K562 (cell line): ENCODE measurements around the gene SEPTIN12. TPM values are rescaled to one million over a fixed set of nuclear protein-coding genes. Genes with fewer than 3 reads are reported as not detected.
A peak's percentile ranks its signal among the peaks of the same experiment; 100 is the strongest.

ENCODE experiments used
- ATAC-seq: fragments of 200-7000 bp; cut with Tn5 transposase; 3 replicates; pipeline ENCODE4 v1.9.1; 2020; ENCODE audit warnings: moderate library complexity
- BruUV-seq: library from RNA; stranded (reverse); fragments of 400-500 nt; replicated peaks from 2 replicates; lab custom pipeline; 2021; lab: Mats Ljungman, UMichigan
- CTCF ChIA-PET: fragments of 300-600 bp; formaldehyde crosslinking; extraction: SDS; loops from one replicate; lab custom pipeline; 2021; ENCODE audit warnings: low intra/inter-chr PET ratio; lab: Yijun Ruan, JAX
- POLR2A ChIA-PET: fragments of 300-600, 350-650 bp; sonication (Branson Sonifier 250); formaldehyde crosslinking; extraction: SDS; loops from one replicate; lab custom pipeline; 2021; ENCODE audit warnings: antibody characterized with exemption, inconsistent platforms; lab: Yijun Ruan, JAX
- DNase-seq, 4 experiments: peaks; one replicate each; pipeline versions ENCODE4 v3.0.0 to v3.0.0-alpha.2; 2011 to 2018; ENCODE audit warnings: low spot score in 3 of 4, mixed read lengths in 3 of 4; ENCODE audit errors: extremely low read depth in 1 of 4
- FAIRE-seq: peaks from 2 replicates; lab custom pipeline; 2011; peaks lifted over from hg19 to GRCh38; lab: Jason Lieb, UNC
- H2AFZ ChIP-seq: 2 replicates; pipeline ENCODE4 v1.6.0; 2011; ENCODE audit warnings: low read depth, low read length, control low read depth, inconsistent platforms
- H3K27ac ChIP-seq: fragments of 200-600 bp; 3 replicates; pipeline ENCODE4 v1.8.0; 2011; ENCODE audit warnings: low read depth, mild to moderate bottlenecking, control low read depth, inconsistent platforms, low read length, moderate library complexity, mixed read lengths; ENCODE audit errors: extremely low read depth
- H3K27me3 ChIP-seq, 2 experiments: fragments of 300-600 bp in 1 of 2; 2 replicates in 1 of 2; 3 replicates in 1 of 2; pipeline versions ENCODE4 v1.6.0 to v1.8.0; 2011; ENCODE audit warnings: inconsistent platforms in 2 of 2, low read length in 2 of 2, mild to moderate bottlenecking in 1 of 2, mixed read lengths in 1 of 2, moderate library complexity in 1 of 2; ENCODE audit not compliant: control insufficient read depth in 2 of 2, insufficient read depth in 2 of 2
- H3K36me3 ChIP-seq: fragments of 300-600 bp; 3 replicates; pipeline ENCODE4 v1.8.0; 2011; ENCODE audit warnings: mild to moderate bottlenecking, low read length, inconsistent platforms; ENCODE audit not compliant: control insufficient read depth, insufficient read depth
- H3K4me1 ChIP-seq, 2 experiments: fragments of 200-600 bp in 1 of 2; replicated peaks in 1 of 2; 2 replicates in 1 of 2; 3 replicates in 1 of 2; pipeline versions ENCODE4 v1.5.1 to v1.8.0; 2011; ENCODE audit warnings: inconsistent platforms in 2 of 2, low read length in 2 of 2, mild to moderate bottlenecking in 1 of 2, mixed read lengths in 1 of 2, moderate library complexity in 1 of 2; ENCODE audit not compliant: control insufficient read depth in 2 of 2, insufficient read depth in 2 of 2
- H3K4me2 ChIP-seq: 2 replicates; pipeline ENCODE4 v1.6.1; 2011; ENCODE audit warnings: low read length, control low read depth, inconsistent platforms, mixed read lengths; ENCODE audit not compliant: insufficient read depth
- H3K4me3 ChIP-seq: fragments of 200-600 bp; sonication (generic), shearing (Covaris generic); 2 replicates; pipeline ENCODE4 v1.5.1; 2016; ENCODE audit warnings: control low read depth, inconsistent platforms
- H3K79me2 ChIP-seq: fragments of 200-600 bp; 3 replicates; pipeline ENCODE4 v1.8.0; 2011; ENCODE audit warnings: low read length, inconsistent platforms; ENCODE audit not compliant: control insufficient read depth, insufficient read depth
- H3K9ac ChIP-seq, 2 experiments: 2 replicates each; pipeline versions ENCODE4 v1.6.0 to v1.6.1; 2011; ENCODE audit warnings: low read depth in 2 of 2, low read length in 2 of 2, control low read depth in 1 of 2, inconsistent platforms in 1 of 2, mild to moderate bottlenecking in 1 of 2, mixed read lengths in 1 of 2; ENCODE audit not compliant: insufficient read depth in 1 of 2
- H3K9me1 ChIP-seq: one replicate; pipeline ENCODE4 v1.6.0; 2011; ENCODE audit warnings: inconsistent platforms, mild to moderate bottlenecking, low read length, moderate library complexity; ENCODE audit not compliant: control insufficient read depth, insufficient read depth
- H3K9me3 ChIP-seq: replicated peaks from 2 replicates; pipeline ENCODE4 v1.5.1; 2011; ENCODE audit warnings: low read depth, low read length, inconsistent platforms; ENCODE audit not compliant: control insufficient read depth, insufficient read depth
- H4K20me1 ChIP-seq: replicated peaks from 2 replicates; pipeline ENCODE4 v1.6.1; 2011; ENCODE audit warnings: low read length, inconsistent platforms, mixed read lengths; ENCODE audit not compliant: control insufficient read depth, insufficient read depth
- BCOR ChIP-seq: fragments of 450-650 bp; IDR thresholded peaks from 2 replicates; pipeline ENCODE4 v1.6.1; 2016
- CBX3 ChIP-seq, 2 experiments: IDR thresholded peaks; 1 replicate in 1 of 2; 2 replicates in 1 of 2; pipeline ENCODE4 v1.6.1; 2012; ENCODE audit warnings: inconsistent platforms in 2 of 2, low read length in 2 of 2, borderline replicate concordance in 1 of 2, control low read depth in 1 of 2
- CTCF ChIP-seq, 3 experiments: IDR thresholded peaks in 2 of 3; conservative IDR thresholded peaks in 1 of 3; 2 replicates each; pipeline ENCODE4 v1.5.1; 2011 to 2012; ENCODE audit warnings: low read length in 3 of 3, mild to moderate bottlenecking in 3 of 3, control low read depth in 2 of 3, improper control_type of control experiment in 1 of 3, inconsistent platforms in 1 of 3, low read depth in 1 of 3, mixed read lengths in 1 of 3, moderate library complexity in 1 of 3; ENCODE audit not compliant: insufficient read depth in 2 of 3
- KDM1A ChIP-seq, 2 experiments: fragments of 450-650 bp; IDR thresholded peaks; 2 replicates each; pipeline ENCODE4 v1.6.1; 2016; ENCODE audit warnings: mild to moderate bottlenecking in 2 of 2
- NCOA4 ChIP-seq: fragments of 450-650 bp; IDR thresholded peaks from 2 replicates; pipeline ENCODE4 v1.6.1; 2018; ENCODE audit warnings: mild to moderate bottlenecking; ENCODE audit not compliant: partially characterized antibody
- POLR2AphosphoS2 ChIP-seq: IDR thresholded peaks from 2 replicates; pipeline ENCODE4 v1.6.1; 2012; ENCODE audit warnings: low read length, improper control_type of control experiment
- POLR2G ChIP-seq: fragments of 200-400 bp; formaldehyde crosslinking; IDR thresholded peaks from 2 replicates; pipeline ENCODE4 v1.6.1; 2017; ENCODE audit warnings: low read depth, mild to moderate bottlenecking, antibody characterized with exemption, low read length, moderate library complexity
- RBM25 ChIP-seq: fragments of 200-400 bp; formaldehyde crosslinking; IDR thresholded peaks from 2 replicates; pipeline ENCODE4 v1.6.1; 2018; ENCODE audit warnings: low read length, low read depth, moderate library complexity; ENCODE audit not compliant: severe bottlenecking
- RCOR1 ChIP-seq, 2 experiments: IDR thresholded peaks; 2 replicates each; pipeline ENCODE4 v1.6.1; 2012; ENCODE audit warnings: low read depth in 2 of 2, low read length in 2 of 2, borderline replicate concordance in 1 of 2, improper control_type of control experiment in 1 of 2
- TARDBP ChIP-seq: fragments of 450-650 bp; IDR thresholded peaks from 2 replicates; pipeline ENCODE4 v1.6.1; 2016
- ZBTB7A ChIP-seq: IDR thresholded peaks from 2 replicates; pipeline ENCODE4 v1.6.1; 2011; ENCODE audit warnings: low read depth, mild to moderate bottlenecking, low read length, moderate library complexity, borderline replicate concordance; ENCODE audit not compliant: control insufficient read depth
- ZNF384 ChIP-seq: IDR thresholded peaks from 2 replicates; pipeline ENCODE4 v1.6.1; 2012; ENCODE audit warnings: low read depth, low read length, improper control_type of control experiment
- ZNF780A ChIP-seq: fragments of 250-450 bp; sonication (Bioruptor Pico); IDR thresholded peaks from 2 replicates; pipeline ENCODE4 v1.5.0; 2021; ENCODE audit warnings: mild to moderate bottlenecking
- WGBS: fragments of 100-300 bp; shearing (Covaris generic); methylation state at CpG from one replicate; pipeline ENCODE4 v1.1.6; 2016; ENCODE audit warnings: low coverage, mixed read lengths; ENCODE audit not compliant: insufficient coverage; ENCODE audit errors: missing lambda C conversion rate; 5-methylcytosine and 5-hydroxymethylcytosine counted together
- in situ Hi-C: fragments of 300-500 bp; cut with MboI; formaldehyde crosslinking; loops from 4 replicates; pipeline ENCODE4 v1.15.0; 2018; ENCODE audit warnings: inconsistent platforms, mixed read lengths
- intact Hi-C: fragments of 100-400 bp; cut with micrococcal nuclease; formaldehyde crosslinking; loops from 2 replicates; pipeline ENCODE4 v1.14.2; 2022
- polyA plus RNA-seq, 8 experiments: library from polyadenylated mRNA; depleted of rRNA in 4 of 8; stranded (reverse) in 5 of 8; unstranded in 3 of 8; fragments of >200 nt; fragmentation: Nextera tagmentation in 2 of 8; fragmentation: Illumina TruSeq in 1 of 8; extraction: Ambion mirVana in 2 of 8; extraction: Trizol in 1 of 8; gene quantifications; 2 replicates each; pipeline versions ENCODE4 v1.2.1 to v1.2.3, GENCODE V29; 2011 to 2014; ENCODE audit warnings: inconsistent platforms in 1 of 8, missing spikeins in 1 of 8
- total RNA-seq, 7 experiments: library from RNA; depleted of rRNA in 6 of 7; stranded (reverse); fragments of >200 nt in 6 of 7; fragmentation: Illumina TruSeq in 2 of 7; extraction: Trizol in 2 of 7; gene quantifications; 2 replicates each; pipeline versions ENCODE4 v1.2.1 to v1.2.3, GENCODE V29; 2011 to 2021; ENCODE audit warnings: low replicate concordance in 1 of 7

SEPTIN12 gene
- total and polyA plus RNA-seq, 9 of the 15 experiments (the other 6 are each of a cell fraction or from before 2014, with no cell fraction given): not detected

GRCh38 chr16:4744555-4745273 is 43.4 kb downstream of the SEPTIN12 start:
- Histone ChIP-seq H3K9me3 (no peaks in the 10 kb centered on the region), H2AFZ (no peak overlapping the region), H3K4me1 (peaks cover 0 to 24% of the 10 kb centered on the region in 2 experiments; a peak in 2 of 5 replicates), H3K9me1 (no peaks in the 10 kb centered on the region), H3K4me2 (no peak overlapping the region), H3K79me2 (no peaks in the 10 kb centered on the region), H4K20me1 (no peaks in the 10 kb centered on the region), H3K4me3 (no peak overlapping the region), H3K36me3 (no peaks in the 10 kb centered on the region), H3K27ac (no peak overlapping the region), H3K27me3 (no peaks in the 10 kb centered on the region), H3K9ac (peak overlapping the region in 1 of 2 experiments; percentile 71; a peak in 1 of 4 replicates)
- 67% methylated on average over 13 of the region's 13 CpGs for WGBS
- CTCF ChIA-PET: no interaction called here
- in situ Hi-C loops (no loop called here), intact Hi-C loops (no loop called here)
- no peak for FAIRE-seq
- POLR2A ChIA-PET: interaction anchor here (0.6 kb wide), 1 partner anchor 233 kb away, joined by 3 read pairs; no protein-coding TSS in a partner anchor
- ATAC-seq: no peak
- BruUV-seq: no TSS peak
- TF ChIP-seq POLR2AphosphoS2 (no peak), CBX3 (IDR thresholded peaks at IDR 0.05; ENCODE audit: borderline replicate concordance in 1 of 2, low read length in 2 of 2) (peak in 1 of 2 experiments; percentile 22; a peak in 1 of 3 replicates), ZNF384 (no peak), ZBTB7A (peak; percentile 14; the same call in 1 of the 2 replicates), TARDBP (no peak), CTCF (IDR thresholded peaks at IDR 0.05 in 2 of 3, conservative IDR thresholded peaks at IDR 0.05 in 1 of 3; ENCODE audit: insufficient read depth in 2 of 3, low read depth in 1 of 3, low read length in 3 of 3) (no peak), RCOR1 (IDR thresholded peaks at IDR 0.05; ENCODE audit: borderline replicate concordance in 1 of 2, low read depth in 2 of 2, low read length in 2 of 2) (0 out of 4 replicates have a peak, but pooled peaks of 1 of the 2 experiments have one; percentile 27), RBM25 (peak; percentile 34), POLR2G (0 out of 2 replicates have a peak, but pooled peaks have one; percentile 24), KDM1A (IDR thresholded peaks at IDR 0.05) (peak in 1 of 2 experiments; percentile 55; a peak in 2 of 4 replicates), BCOR (peak; percentile 90), ZNF780A (no peak), NCOA4 (no peak)
- DNase-seq: no peak
